HG02981 (cell line): ENCODE measurements around the gene RBM39.
"Not testable (repeated sequence)": the region's sequence is repeated elsewhere in the genome, so short reads cannot be mapped to it uniquely, and the experiment has no call there.

Experiments
- ATAC-seq: cut with Tn5 transposase; IDR thresholded peaks from one replicate; pipeline ENCODE4 v1.9.1; 2021; ENCODE audit warnings: mild to moderate bottlenecking, moderate library complexity; ENCODE audit not compliant: unreplicated experiment

The RBM39 gene

DNA sequence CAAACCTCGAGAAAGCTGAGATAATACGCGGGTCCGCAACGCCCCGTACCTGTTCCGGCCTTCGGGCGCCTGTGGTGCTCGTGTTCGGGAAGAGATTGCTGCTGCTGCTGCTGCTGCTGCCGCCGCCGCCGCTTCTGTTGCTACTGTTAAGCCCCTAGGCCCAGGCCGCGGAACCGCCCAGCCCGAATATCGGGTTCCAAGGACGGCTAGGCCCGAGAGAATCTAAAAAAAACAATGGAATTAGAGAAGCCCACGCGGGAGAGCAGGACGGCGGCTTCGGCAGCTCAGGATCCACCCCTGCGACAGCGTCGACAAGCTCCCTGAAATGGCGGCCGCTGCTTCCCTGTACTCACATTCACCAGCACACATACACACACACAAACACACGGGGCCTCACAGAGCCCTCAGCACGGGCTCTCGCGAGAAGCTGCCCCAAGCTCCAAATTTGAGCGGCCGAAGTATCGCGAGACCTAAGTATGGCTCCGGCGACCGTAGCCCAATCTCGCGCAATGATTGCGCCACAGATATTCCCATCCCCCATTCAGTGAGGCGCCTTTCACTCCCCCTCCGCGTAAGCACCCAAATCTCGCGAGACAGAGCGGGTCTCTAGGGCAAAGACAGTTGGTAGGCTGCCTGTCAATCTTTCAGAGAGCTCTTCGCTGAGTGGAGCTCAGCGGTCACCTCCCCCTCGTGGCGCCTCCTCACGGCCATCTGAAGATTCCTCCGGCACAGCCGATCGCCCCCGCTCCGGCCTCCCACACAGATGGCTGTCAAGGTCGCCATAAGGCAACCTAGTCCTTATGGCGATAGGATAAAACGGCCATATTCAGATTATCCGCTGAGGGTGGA lies at the start of gene RBM39:
RBM39 (minus strand) TSS at position 369 of the 849 bp plus-strand sequence. CDS start 1,386 bp downstream, outside the sequence.
- peak; percentile 83 for ATAC-seq

GRCh38 chr20:35791821-35792220 lies 49.8 kb upstream of the RBM39 start:
- ATAC-seq: no peak

DNA sequence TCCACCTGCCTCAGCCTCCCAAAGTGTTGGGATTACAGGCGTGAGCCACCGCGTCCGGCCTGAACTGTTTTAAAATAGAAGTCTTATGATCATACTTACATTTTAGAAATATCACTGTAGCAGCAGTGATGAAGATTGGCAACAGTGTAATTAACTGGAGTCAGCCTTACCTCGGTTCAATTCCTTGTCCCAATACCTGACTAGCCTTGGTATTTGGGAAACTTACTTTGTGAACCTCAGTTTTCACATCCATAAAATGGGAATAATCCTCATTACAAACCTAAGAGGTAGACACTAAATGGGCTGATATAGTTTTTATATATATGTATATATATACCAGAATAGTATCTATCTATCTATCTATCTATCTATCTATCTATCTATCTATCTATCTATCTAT lies 49.0 kb upstream of the RBM39 start:
- no peak for ATAC-seq

GRCh38 chr20:35788796-35789195 lies 46.7 kb upstream of the RBM39 start:
- ATAC-seq: no peak

DNA sequence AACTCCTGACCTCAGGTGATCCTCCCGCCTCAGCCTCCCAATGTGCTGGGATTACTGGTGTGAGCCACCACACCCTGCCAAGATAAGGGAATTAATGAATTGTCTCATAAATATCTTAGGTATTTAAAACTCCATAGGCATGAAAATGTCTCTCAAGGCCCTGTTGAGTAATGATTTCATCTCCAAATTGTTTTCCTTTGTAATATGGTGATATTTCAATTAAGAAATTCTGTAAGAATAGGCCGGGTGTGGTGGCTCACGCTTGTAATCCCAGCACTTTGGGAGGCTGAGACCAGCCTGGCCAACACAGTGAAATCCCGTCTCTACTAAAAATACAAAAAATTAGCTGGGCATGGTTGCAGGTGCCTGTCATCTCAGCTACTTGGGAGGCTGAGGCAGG lies 43.5 kb upstream of the RBM39 start:
- ATAC-seq: not testable (repeated sequence)

GRCh38 chr20:35783811-35784210 lies 41.8 kb upstream of the RBM39 start:
- ATAC-seq: not testable (repeated sequence)

GRCh38 chr20:35776513-35777101 lies 34.5 kb upstream of the RBM39 start:
- ATAC-seq: no peak

- ATAC-seq: no peak
Observed at GRCh38 chr20:35774391-35774790, 32.3 kb upstream of the RBM39 start.

DNA sequence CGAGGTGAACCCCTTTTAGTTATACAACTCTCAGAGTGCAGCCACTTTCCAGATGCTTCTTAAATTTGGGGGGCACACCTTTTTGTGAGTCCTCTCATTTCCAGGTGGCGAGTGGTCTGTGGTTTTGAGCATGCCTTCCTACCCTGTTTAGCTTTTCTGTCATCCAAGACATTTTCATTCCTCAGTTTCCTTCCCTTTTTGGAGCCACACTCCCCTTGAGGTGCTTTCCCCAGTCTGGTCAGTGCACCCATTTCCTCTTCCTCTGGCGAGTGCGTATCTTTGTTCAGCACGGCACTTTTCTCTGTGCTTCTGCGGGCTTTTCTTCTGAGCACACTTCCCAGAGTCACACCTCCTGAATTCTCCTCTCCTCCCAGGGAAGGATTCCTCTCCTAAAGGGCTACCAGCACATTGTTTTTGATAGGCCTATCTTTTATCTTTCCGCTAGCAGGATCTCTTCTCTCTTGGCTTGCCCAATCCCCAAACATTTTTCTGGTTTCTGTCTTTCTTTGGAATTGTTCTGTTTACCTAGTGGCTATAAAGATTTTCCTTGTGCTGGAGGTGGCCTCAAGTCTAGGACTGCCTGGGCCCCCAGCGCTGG lies 31.2 kb upstream of the RBM39 start:
- no peak for ATAC-seq

DNA sequence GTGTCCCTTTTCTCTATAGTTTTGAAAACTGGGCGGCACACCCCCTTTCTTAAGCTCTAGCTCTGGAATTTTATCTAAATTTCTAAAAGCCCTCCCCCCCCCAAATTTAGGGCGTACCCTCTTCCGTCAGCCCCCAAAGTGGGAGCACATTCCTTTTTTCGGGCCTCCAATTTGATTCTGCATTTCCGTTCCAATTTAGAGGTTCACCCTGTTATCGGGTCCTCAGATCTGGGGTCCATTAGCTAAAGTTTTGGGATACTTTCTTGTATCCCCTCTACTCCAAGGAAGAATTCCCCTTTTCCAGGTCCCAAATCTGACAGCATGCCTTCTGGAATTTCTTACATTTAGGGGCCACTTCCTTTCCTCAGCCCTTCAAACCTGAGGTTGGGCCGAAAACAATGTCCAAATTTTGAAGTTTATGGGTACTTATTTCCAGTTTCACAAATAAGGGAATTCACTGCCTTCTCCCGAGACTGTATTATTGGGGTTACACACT lies 30.6 kb upstream of the RBM39 start:
- no peak for ATAC-seq

DNA sequence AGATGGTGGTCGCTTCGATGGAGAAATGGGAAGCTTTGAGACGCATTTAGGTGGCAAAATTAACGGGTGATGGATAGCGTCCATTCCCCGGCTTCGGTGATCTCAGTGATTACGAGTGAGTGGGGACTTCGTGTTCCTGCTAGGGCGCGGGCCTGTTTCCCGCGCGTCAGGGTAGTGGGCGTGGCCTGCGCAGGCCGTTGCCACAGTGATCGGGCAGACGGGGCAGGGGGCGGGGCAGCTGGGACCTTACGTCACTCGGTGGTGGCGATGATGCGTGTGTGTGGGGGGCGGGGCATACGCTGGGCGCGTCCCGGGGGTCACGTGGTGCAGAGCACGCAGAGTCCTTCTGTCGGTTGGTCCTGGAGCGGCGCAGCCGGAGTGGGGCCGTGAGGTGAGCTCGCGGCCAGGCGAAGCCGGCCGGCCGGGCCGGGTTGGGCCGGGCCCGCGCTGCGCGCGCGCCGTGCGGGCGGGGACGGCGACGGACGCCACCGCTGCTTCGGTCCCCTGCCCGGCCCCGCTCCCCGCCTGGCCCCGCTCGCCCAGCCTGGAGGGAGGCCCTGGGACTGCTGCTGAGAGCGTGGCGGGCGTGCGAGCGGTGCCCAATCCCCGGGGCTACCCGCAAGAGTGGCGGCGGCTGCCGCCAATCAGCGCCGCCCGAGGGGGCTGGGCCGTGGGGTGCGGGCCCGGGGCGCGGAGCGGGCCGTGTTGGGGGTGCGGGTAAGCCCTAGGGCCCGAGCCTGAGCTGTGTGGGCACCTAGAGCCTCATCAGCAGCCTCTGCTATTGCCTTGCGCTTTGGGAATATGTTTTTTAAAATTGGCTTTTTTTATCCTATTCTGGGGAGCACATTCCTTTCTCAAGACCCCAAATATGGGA lies 29.9 kb upstream of the RBM39 start, which contains the start of gene PHF20:
PHF20 (plus strand) TSS at position 327 of the 874 bp plus-strand sequence. CDS start 29,508 bp downstream, outside the sequence.
- peak; percentile 84 for ATAC-seq

- ATAC-seq: no peak
Observed at GRCh38 chr20:35771367-35771688, 29.3 kb upstream of the RBM39 start.

DNA sequence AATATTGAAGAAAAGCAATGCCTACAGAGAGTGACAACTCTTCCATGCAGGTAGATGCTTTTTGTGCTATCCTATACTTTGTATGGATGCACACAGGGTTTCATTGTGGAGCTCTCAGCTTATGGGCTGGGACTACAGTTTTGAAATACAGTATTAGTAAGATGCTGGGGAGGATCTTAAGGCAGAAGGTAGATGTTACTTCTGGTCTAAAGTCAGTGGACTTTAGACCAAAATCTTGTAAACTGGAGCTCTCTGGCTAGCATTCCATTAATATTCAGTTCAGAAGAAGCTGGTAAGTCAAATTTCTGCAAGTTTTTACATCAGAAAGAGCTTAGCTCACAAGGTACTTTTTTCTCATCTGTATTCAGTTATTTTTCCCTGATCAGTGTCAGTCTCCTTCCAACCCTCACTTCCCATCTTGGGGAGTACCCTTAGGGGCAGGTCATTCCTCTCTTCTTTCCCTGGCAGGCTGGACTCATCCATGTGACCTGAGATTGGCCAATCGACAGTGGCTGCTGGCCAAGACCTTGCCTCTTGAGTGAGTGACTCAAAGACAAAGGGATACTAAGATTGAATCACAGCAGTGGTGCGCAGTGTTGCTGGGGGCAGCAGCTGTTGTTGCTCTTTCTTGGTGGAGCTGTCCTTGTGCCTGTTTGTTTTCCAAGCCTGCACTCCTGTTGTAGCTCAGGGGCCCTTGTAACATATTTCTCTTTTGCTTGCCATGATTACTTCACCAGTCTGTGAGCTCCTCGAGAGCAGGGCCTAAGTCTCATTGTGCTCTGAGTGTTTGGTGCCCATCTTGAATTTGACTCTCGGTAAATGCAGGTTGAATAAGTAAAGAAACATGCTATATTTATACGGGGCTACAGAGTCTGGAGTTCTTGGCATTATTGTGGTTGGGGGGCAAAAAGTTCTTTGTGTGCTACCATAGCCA lies 26.9 kb upstream of the RBM39 start:
- no peak for ATAC-seq

DNA sequence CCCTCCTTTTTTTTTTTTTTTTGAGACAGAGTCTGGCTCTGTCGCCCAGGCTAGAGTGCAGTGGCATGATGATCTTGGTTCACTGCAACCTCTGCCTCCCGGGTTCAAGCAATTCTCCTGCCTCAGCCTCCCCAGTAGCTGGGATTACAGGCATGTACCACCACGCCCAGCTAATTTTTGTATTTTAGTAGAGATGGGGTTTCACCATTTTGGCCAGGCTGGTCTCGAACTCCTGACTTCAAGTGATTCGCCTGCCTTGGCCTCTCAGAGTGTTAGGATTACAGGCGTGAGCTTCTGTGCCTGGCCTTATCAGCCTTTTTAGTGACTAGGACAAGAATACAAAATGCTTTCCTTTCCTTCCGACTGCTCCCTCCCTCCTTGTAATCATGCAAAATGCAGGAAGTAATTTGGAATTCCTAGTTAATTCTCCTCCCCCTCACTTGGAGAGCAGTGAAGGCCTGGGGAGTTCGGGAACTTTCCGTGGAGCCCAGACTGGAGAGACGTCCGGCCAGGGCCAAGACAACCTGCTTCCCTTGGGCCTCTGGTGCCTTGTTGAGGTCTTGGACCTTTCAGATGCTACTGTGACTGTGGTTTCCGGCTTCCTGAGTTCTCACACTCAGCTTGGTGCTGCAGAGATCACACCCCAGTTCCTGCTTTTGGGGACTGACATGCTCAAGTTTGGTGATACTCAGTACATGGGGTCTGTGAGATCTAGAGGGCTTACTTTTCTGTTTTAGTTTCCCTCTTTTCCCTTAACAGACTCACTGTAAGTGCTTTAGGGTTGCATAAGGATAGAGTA lies 25.8 kb upstream of the RBM39 start:
- ATAC-seq: peak; percentile 42

GRCh38 chr20:35766843-35767242 lies 24.8 kb upstream of the RBM39 start:
- no peak for ATAC-seq

DNA sequence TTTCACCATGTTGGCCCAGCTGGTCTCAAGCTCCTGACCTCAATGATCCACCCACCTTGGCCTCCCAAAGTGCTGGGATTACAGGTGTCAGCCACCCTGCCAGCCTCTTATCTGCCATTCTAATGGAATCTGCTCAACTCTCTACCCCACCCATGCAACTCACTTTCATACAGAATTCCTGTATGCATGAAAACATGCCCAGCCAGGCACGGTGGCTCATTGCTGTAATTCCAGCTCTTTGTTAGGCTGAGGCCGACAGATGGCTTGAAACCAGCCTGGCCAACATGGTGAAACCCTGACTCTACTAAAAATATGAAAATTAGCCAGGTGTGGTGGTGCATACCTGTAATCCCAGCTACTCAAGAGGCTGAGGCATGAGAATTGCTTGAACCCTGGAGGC lies 22.9 kb upstream of the RBM39 start:
- ATAC-seq: not testable (repeated sequence)

- ATAC-seq: no peak
Observed at GRCh38 chr20:35762461-35762860, 20.4 kb upstream of the RBM39 start.

DNA sequence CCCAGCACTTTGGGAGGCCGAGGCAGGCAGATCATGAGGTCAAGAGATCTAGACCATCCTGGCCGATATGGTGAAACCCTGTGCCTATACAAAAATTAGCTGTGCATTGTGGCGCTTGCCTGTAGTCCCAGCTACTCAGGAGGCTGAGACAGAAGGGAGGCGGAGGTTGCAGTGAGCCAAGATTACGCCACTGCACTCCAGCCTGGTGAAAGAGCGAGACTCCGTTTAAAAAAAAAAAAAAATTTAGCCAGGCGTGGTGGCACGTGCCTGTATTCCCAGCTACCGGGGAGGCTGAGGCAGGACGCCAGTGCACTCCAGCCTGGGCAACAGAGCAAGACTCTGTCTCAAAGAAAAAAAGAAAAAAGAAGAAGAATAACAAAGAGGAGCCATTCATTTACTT lies 19.5 kb upstream of the RBM39 start:
- ATAC-seq: not testable (repeated sequence)
